Neural progenitor cell (in vitro differentiated cells): ENCODE data around the gene NPTX1. TPM values are rescaled to one million over a fixed set of nuclear protein-coding genes. Genes with fewer than 3 reads are reported as not detected.

Source experiments
- DNase-seq: peaks from one replicate; pipeline ENCODE4 v3.0.0-alpha.2; 2016; ENCODE audit warnings: low spot score
- H2AFZ ChIP-seq: fragments of 200-600 bp; sonication (generic); replicated peaks from 2 replicates; pipeline ENCODE4 v1.6.1; 2016; ENCODE audit warnings: antibody characterized with exemption
- H3F3A ChIP-seq: fragments of 200-600 bp; sonication (generic); 2 replicates; pipeline ENCODE4 v1.6.1; 2016; ENCODE audit warnings: antibody characterized with exemption, low read depth
- H3K27ac ChIP-seq: fragments of 200-600 bp; sonication (generic); 2 replicates; pipeline ENCODE4 v1.5.1; 2016; ENCODE audit warnings: mild to moderate bottlenecking
- H3K27me3 ChIP-seq: fragments of 200-600 bp; sonication (generic); 2 replicates; pipeline ENCODE4 v1.6.1; 2016; ENCODE audit warnings: mild to moderate bottlenecking, moderate library complexity
- H3K36me3 ChIP-seq: fragments of 200-600 bp; sonication (generic); 2 replicates; pipeline ENCODE4 v1.5.1; 2016
- H3K4me1 ChIP-seq: fragments of 200-600 bp; sonication (generic); 2 replicates; pipeline ENCODE4 v1.6.1; 2016; ENCODE audit warnings: mixed run types
- H3K4me2 ChIP-seq: fragments of 200-600 bp; sonication (generic); 2 replicates; pipeline ENCODE4 v1.6.1; 2016
- H3K4me3 ChIP-seq: fragments of 200-600 bp; sonication (generic); 2 replicates; pipeline ENCODE4 v1.5.1; 2016
- H3K79me2 ChIP-seq: fragments of 200-600 bp; sonication (generic); 2 replicates; pipeline ENCODE4 v1.6.1; 2016; ENCODE audit warnings: low read depth
- H3K9ac ChIP-seq: fragments of 200-600 bp; sonication (generic); 2 replicates; pipeline ENCODE4 v1.6.1; 2016
- H3K9me3 ChIP-seq: fragments of 200-600 bp; sonication (generic); 2 replicates; pipeline ENCODE4 v1.5.1; 2016; ENCODE audit warnings: low read depth
- H4K20me1 ChIP-seq: fragments of 200-600 bp; sonication (generic); 2 replicates; pipeline ENCODE4 v1.6.1; 2016; ENCODE audit warnings: low read depth
- H3K27ac Mint-ChIP-seq: 3 replicates; pipeline ENCODE4 v1.8.0; 2021; ENCODE audit warnings: mixed read lengths
- H3K27me3 Mint-ChIP-seq: 2 replicates; pipeline ENCODE4 v1.8.0; 2022; ENCODE audit warnings: low read depth, mild to moderate bottlenecking, inconsistent platforms, moderate library complexity, mixed read lengths; ENCODE audit not compliant: insufficient read depth
- H3K36me3 Mint-ChIP-seq: 3 replicates; pipeline ENCODE4 v1.8.0; 2021; ENCODE audit warnings: mixed read lengths
- H3K4me1 Mint-ChIP-seq: 3 replicates; pipeline ENCODE4 v1.8.0; 2021; ENCODE audit warnings: mixed read lengths
- H3K4me3 Mint-ChIP-seq: 3 replicates; pipeline ENCODE4 v1.8.0; 2021; ENCODE audit warnings: mild to moderate bottlenecking, moderate library complexity, mixed read lengths
- H3K9me3 Mint-ChIP-seq: 3 replicates; pipeline ENCODE4 v1.8.0; 2020; ENCODE audit warnings: mixed read lengths
- CTCF ChIP-seq: fragments of 200-600 bp; sonication (generic); IDR thresholded peaks from 2 replicates; pipeline ENCODE4 v1.5.1; 2017; ENCODE audit warnings: antibody characterized with exemption, mild to moderate bottlenecking
- EZH2 ChIP-seq: fragments of 200-600 bp; sonication (generic); IDR thresholded peaks from 2 replicates; pipeline ENCODE4 v1.6.1; 2017; ENCODE audit warnings: antibody characterized with exemption, mild to moderate bottlenecking, moderate library complexity
- EZH2phosphoT487 ChIP-seq: fragments of 200-600 bp; sonication (generic); IDR thresholded peaks from 2 replicates; pipeline ENCODE4 v1.6.1; 2017; ENCODE audit warnings: antibody characterized with exemption
- total RNA-seq: library from RNA; depleted of rRNA; stranded (reverse); fragments of >200 nt; gene quantifications from 2 replicates; pipeline ENCODE4 v1.2.3, GENCODE V29; 2015; ENCODE audit warnings: low replicate concordance

The NPTX1 gene
- total RNA-seq, 1 donor from 2014 or later: 2.6 TPM

GRCh38 chr17:80482058-80482318, 5.6 kb upstream of the NPTX1 start:
- H3K36me3 ChIP-seq: no peaks in the 10 kb centered on the region
- H2AFZ ChIP-seq: no peak overlapping the region
- no peak overlapping the region for H3K4me2 ChIP-seq
- H3K79me2 ChIP-seq: no peaks in the 10 kb centered on the region
- Mint-ChIP-seq H3K9me3 (no peaks in the 10 kb centered on the region), H3K27ac (no peak overlapping the region), H3K4me3 (peak overlapping the region; percentile 48), H3K27me3 (peaks cover 44% of the 10 kb centered on the region), H3K4me1 (peaks cover 15% of the 10 kb centered on the region), H3K36me3 (no peaks in the 10 kb centered on the region)
- H4K20me1 ChIP-seq: peaks cover 23% of the 10 kb centered on the region
- TF ChIP-seq EZH2 (no peak), CTCF (no peak), EZH2phosphoT487 (no peak)
- peaks cover 4% of the 10 kb centered on the region for H3F3A ChIP-seq
- peaks cover 94% of the 10 kb centered on the region for H3K27me3 ChIP-seq
- peaks cover 18% of the 10 kb centered on the region for H3K4me1 ChIP-seq
- no peak overlapping the region for H3K4me3 ChIP-seq
- DNase-seq: no peak
- H3K27ac ChIP-seq: no peak overlapping the region
- H3K9me3 ChIP-seq: no peaks in the 10 kb centered on the region
- no peak overlapping the region for H3K9ac ChIP-seq

- H3K27ac Mint-ChIP-seq: no peak overlapping the region
- no peak overlapping the region for H2AFZ ChIP-seq
- H3K36me3 ChIP-seq: no peaks in the 10 kb centered on the region
- peak overlapping the region; percentile 27 for H3K4me3 Mint-ChIP-seq
- H3K9me3 ChIP-seq: no peaks in the 10 kb centered on the region
- H3K27ac ChIP-seq: no peak overlapping the region
- no peaks in the 10 kb centered on the region for H3K79me2 ChIP-seq
- no peak overlapping the region for H3K4me3 ChIP-seq
- H3K36me3 Mint-ChIP-seq: no peaks in the 10 kb centered on the region
- peaks cover 4% of the 10 kb centered on the region for H3F3A ChIP-seq
- TF ChIP-seq EZH2: no peak
- TF ChIP-seq EZH2phosphoT487: peak; percentile 25
- no peak overlapping the region for H3K9ac ChIP-seq
- peaks cover 94% of the 10 kb centered on the region for H3K27me3 ChIP-seq
- H3K4me1 ChIP-seq: peaks cover 18% of the 10 kb centered on the region
- H4K20me1 ChIP-seq: peaks cover 26% of the 10 kb centered on the region
- no peak for DNase-seq
- peaks cover 44% of the 10 kb centered on the region for H3K27me3 Mint-ChIP-seq
- H3K9me3 Mint-ChIP-seq: no peaks in the 10 kb centered on the region
- no peak overlapping the region for H3K4me2 ChIP-seq
- H3K4me1 Mint-ChIP-seq: peaks cover 10% of the 10 kb centered on the region
Measured at GRCh38 chr17:80481284-80482057, 5.1 kb upstream of the NPTX1 start.

- H3K36me3 Mint-ChIP-seq: no peaks in the 10 kb centered on the region
- Histone ChIP-seq H2AFZ (no peak overlapping the region), H3F3A (peaks cover 7% of the 10 kb centered on the region), H3K27me3 (peaks cover 94% of the 10 kb centered on the region), H3K9ac (no peak overlapping the region), H3K79me2 (no peaks in the 10 kb centered on the region), H3K4me3 (no peak overlapping the region), H3K4me1 (peaks cover 20% of the 10 kb centered on the region), H3K27ac (no peak overlapping the region), H3K4me2 (no peak overlapping the region), H3K36me3 (no peaks in the 10 kb centered on the region), H4K20me1 (peaks cover 33% of the 10 kb centered on the region), H3K9me3 (no peaks in the 10 kb centered on the region)
- H3K27ac Mint-ChIP-seq: no peak overlapping the region
- DNase-seq: no peak
- peaks cover 9% of the 10 kb centered on the region for H3K4me1 Mint-ChIP-seq
- peaks cover 44% of the 10 kb centered on the region for H3K27me3 Mint-ChIP-seq
- TF ChIP-seq EZH2phosphoT487 (no peak), CTCF (no peak), EZH2 (no peak)
- H3K4me3 Mint-ChIP-seq: no peak overlapping the region
- H3K9me3 Mint-ChIP-seq: no peaks in the 10 kb centered on the region
Measured at GRCh38 chr17:80480248-80480647, 3.8 kb upstream of the NPTX1 start.

GRCh38 chr17:80479246-80479566, 2.8 kb upstream of the NPTX1 start:
- H2AFZ ChIP-seq: no peak overlapping the region
- peaks cover 44% of the 10 kb centered on the region for H4K20me1 ChIP-seq
- no peaks in the 10 kb centered on the region for H3K79me2 ChIP-seq
- no peak overlapping the region for H3K9ac ChIP-seq
- H3K27ac ChIP-seq: no peak overlapping the region
- DNase-seq: no peak
- Mint-ChIP-seq H3K9me3 (no peaks in the 10 kb centered on the region), H3K4me1 (peaks cover 18% of the 10 kb centered on the region), H3K36me3 (no peaks in the 10 kb centered on the region), H3K27ac (no peak overlapping the region), H3K4me3 (peak overlapping the region; percentile 67), H3K27me3 (peaks cover 51% of the 10 kb centered on the region)
- no peaks in the 10 kb centered on the region for H3K9me3 ChIP-seq
- no peaks in the 10 kb centered on the region for H3K36me3 ChIP-seq
- no peak for TF ChIP-seq EZH2phosphoT487
- no peak for TF ChIP-seq CTCF
- no peak for TF ChIP-seq EZH2
- no peak overlapping the region for H3K4me3 ChIP-seq
- H3K4me2 ChIP-seq: peak overlapping the region; percentile 93
- peaks cover 30% of the 10 kb centered on the region for H3K4me1 ChIP-seq
- peaks cover 100% of the 10 kb centered on the region for H3K27me3 ChIP-seq
- peaks cover 13% of the 10 kb centered on the region for H3F3A ChIP-seq
